Fibroblast of skin of right biceps (primary cell): ENCODE results near the gene CELF2.
"Not testable (repeated sequence)": the region's sequence is repeated elsewhere in the genome, so short reads cannot be mapped to it uniquely, and the experiment has no call there.

Experiments used
- DNase-seq: peaks from one replicate; pipeline ENCODE4 v3.0.0-alpha.2; 2013

Gene CELF2

DNA sequence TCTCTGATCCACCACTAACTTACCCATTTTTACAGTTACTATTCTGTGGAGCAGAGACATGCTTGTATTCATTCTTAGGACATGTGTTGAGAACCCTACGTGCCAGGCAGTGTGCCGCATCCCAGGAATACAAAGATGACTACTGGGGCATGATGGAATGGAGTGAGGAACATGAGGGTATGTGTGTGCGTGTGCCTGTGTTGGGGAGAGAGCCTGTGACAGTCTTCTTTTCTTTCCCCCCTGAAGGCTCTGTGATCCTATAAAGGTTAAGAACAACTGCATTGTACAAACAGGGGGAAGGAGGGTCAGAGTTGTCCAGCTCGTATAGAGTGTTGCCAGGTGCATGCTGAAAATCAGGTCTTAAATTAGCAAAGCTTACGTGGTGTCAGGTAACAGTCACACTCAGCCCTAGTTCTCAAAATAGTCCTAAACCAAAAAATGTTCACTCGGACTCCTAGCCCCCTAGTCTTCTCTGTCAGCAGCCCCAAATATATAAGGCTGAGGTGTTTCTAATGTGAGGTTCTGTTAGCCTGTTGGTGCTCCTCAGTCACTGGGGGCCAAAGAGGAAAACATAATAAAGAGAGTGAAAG is 161.9 kb downstream of the CELF2 start:
- no peak for DNase-seq

- DNase-seq, result no peak
Measured at GRCh38 chr10:11180228-11180627, 162.6 kb downstream of the CELF2 start.

DNA sequence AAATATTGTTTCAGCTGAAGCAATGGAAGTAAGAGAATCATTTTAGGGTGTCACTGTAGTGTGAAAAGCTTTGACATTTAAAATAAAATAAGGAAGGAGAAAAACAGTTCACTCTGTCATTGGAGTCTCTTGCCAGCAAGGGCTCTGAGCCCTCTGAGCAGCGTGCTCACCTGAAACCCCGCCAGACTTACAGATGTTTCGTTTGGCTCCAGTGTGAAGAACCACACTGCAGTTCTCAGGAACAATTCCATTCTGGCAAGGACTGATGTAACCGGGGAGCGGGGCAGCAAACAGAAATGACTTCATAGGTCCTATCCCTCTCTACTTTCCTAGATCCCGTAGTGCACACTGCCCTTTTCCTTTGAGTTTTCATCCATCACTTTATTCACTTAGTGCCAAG is 164.3 kb downstream of the CELF2 start:
- no peak for DNase-seq

- DNase-seq, result no peak
Measured at GRCh38 chr10:11183015-11183414, 165.3 kb downstream of the CELF2 start.

DNA sequence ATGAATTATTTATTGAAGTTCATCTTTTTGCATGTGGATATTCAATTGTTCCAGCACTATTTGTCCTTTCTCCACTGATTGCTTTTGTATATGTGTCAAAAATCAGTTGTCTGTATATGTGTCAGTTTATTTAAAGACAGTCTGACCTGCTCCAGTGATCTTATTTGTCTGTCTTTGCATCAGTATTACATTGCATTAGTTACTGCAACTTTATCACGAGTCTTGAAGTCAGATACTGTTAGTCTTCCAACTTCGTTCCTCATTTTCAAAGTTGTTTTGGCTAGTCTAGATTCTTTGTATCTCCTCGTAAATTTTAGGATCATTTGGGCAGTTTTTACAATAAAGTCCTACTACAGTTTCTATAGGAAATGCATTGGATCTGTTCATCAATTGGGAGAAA is 166.4 kb downstream of the CELF2 start:
- no peak for DNase-seq

- DNase-seq, result not testable (repeated sequence)
Measured at GRCh38 chr10:11185128-11185665, 167.5 kb downstream of the CELF2 start.

DNA sequence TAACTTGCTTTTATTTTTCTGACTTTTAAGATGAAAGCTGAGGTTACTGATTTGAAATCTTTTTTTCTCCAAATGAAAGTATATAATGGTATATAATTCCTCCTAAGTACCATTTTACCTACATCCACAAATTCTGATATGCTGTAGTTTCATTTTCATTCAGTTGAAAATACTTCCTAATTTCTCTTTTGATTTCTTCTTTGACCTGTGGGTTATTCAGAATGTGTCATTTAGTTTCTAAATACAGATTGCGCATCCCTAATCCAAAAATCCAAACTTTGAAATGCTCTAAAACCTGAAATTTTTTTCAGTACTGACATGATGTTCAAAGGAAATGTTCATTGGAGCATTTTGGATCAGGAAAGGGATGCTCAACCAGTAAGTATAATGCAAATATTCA is 168.7 kb downstream of the CELF2 start:
- no peak for DNase-seq

DNA sequence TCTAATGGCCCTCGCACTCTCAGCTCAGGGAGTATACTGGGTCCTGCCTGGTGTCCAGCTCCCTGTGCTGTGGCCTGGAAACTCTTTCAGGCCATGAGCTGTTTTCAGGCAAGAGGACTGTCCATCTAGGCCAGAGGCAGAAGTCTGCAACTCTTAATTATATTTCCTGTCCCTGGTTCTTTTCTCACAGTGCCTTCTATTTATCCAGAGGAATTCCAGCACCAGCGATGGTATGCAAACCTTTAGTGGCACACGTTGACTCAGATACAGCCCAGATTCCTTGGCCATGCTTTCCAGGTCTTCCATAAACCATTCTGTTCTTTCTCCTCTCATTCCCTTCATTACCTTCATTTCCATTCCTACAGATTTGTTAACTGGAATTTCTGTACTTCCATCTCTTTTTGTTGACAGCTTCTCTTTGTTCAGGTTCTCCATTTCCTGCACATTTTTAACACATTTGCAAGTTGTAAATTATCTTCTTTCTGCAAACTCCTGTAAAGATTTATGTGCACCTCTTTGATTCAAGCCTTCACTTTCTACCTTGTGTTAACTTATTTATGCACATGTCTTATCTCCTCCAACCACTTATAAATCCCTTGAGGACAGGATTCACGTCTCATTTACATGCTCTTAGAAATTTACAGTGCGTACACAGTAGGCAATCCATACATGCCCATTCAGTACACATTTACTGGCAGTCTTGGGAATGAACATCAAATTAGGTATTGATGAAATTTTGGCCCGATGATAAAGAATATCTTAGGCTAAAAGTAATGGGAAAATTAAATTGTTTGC is 172.1 kb downstream of the CELF2 start:
- DNase-seq, result peak; percentile 8

DNA sequence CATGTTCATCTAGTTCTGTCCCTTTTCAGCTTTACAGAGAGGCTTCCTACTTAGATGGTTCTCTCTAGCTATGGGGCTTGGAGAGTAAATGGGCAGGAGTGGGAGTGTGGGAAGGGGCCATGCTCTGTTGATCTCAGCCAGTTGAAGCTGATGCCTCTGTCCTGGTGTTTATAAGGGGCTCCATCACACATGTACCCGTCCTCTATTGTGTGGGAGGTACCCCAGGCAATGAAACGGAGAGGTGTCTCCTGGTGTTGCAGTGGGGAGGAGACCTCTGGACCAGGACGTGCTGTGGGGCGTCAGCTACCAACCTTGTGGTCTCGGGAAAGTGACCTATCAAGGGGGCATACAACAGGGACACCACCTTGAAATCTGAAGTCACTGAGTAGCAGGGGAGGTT is 173.5 kb downstream of the CELF2 start:
- DNase-seq, result no peak

DNA sequence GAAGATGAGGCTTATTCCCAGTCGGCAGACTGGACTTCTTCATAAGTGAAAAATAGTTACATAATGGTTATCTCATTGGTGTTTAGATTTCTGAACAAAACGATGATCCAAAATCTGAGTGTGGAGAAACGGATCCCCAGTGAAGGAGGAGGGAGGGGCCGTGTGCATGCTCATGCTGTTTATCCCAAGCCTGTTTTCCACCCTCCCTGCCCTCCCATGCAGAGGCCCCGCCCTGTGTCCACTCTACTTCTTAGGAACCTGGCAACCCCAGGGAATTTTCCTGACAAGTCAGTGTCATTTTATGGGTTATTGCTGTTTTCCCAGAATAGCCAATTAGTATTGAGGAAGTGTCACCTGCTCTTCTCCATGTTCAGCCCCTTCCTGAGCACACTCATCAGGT is 174.0 kb downstream of the CELF2 start:
- DNase-seq, result no peak

GRCh38 chr10:11192304-11193000 is 174.8 kb downstream of the CELF2 start:
- no peak for DNase-seq

DNA sequence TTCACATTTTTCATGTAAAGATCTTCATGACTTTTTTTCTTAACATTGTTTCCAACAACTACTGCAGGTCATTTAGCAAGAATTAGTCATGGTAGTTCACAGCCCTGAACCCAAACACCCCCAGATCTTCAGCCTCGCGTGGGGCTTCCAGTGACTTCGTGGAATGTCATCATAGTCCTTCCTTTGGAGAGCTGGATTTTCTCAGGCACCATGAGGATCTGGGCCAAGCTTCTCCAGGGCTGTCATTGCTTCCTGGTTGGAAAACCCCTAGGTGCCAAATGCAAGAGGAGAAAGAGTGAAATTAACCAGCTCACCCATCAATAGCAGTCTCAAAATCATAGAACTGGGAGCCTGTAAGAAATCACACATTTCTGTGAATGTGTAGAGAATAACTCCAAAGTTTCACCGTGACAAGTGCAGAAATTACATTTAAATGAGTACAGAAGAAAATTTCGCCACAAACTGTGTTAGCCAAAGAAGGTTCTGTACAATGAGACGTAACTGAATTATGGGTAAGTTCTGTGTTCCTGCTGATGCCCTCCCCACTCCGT is 175.4 kb downstream of the CELF2 start:
- no peak for DNase-seq

DNA sequence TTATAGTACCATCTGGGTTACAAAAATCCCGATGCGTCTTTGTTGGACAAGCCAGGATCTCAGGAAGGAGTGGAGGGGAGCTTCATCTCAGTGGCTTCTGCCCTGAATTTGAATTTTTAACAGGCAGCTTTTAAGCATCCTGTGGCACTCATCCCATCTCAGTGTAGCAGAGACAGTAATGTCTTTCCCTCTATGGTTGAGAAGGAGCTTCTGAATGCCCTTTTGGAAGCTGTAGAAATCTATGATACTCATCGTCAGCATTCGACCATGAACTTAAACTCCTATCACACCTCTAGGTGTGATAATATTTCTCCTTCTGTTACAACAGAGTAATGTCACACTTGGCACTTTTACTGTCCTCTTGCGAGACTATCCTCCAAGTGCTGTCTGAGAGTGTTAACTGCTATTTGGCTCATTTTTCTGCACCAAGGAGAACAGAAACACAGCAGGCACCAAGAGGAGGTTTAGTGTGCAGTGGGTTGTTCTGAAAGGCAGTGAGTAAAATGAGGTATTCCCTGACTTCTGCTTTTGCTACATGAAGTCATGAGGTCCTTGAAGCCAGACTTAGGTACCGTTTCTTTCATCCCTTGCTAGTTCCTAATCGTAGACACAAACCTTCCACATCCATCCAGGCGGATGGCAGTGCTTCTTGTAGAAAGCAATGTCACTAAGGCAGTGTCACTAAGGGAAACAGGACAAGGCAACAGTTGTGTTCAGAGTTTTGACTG is 177.4 kb downstream of the CELF2 start:
- DNase-seq, result no peak

- DNase-seq, result no peak
Measured at GRCh38 chr10:11195623-11196022, 178.0 kb downstream of the CELF2 start.

DNA sequence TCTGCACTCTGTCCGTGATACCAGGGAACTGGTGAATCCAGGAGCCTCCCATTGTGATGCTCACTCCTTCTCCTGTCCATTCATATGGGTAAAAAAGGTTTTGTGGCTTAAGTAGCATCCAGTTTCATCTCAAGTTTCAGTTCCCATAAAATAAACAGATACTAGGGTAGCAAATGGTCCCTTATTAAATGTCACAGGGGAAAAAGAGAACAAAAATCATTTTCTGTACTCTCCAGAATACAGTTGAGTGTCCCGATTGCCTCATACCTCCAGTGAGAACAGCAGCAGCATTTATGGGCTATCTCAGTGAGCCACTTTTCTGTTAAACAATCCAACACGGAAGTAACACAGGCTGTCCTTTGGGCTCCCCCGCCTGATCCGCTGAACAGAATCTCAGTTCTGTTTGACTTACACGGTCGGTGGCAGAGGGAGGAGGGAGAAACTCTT is 179.6 kb downstream of the CELF2 start:
- DNase-seq, result peak; percentile 21

GRCh38 chr10:11197878-11198277 is 180.2 kb downstream of the CELF2 start:
- DNase-seq, result peak; percentile 23

DNA sequence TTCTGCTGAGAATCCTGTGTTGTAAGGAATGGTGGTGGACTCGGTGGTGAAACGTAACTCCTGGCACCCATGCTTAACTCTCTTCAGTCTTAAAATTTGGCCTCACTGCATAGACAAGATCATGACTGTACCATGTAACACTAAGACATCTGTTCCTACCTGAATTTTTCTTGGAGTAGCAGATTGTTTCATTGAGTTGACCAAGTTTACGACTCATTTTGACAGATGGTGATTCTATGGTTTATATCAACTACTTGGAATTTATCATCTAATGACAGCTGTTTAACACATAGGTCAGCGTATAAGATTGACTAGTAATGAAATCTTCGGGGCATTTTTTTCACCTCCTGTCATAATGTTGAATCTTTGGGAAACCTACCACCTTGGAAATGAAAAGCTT is 184.2 kb downstream of the CELF2 start:
- no peak for DNase-seq

- no peak for DNase-seq
Measured at GRCh38 chr10:11204351-11204942, 186.8 kb downstream of the CELF2 start.

- DNase-seq, result peak; percentile 52
Measured at GRCh38 chr10:11205030-11205772, 187.5 kb downstream of the CELF2 start.

- no peak for DNase-seq
Measured at GRCh38 chr10:11206676-11207559, 189.2 kb downstream of the CELF2 start.

DNA sequence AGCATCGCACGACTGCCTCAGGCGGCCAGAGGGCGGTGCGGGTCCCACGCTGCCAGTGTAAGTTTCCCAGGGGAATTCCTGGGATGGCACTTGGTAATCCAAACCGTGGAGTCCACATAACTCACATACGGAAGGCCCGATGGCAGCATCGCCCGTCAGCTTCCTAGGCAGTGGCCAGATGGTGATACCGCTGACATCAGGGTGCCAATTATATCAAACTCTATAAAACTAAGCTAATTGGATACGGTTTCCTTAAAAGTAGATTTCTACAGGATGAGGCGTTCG is 189.8 kb downstream of the CELF2 start:
- no peak for DNase-seq
